SK-N-SH treated with all-trans-retinoic acid at 6 μM for 48 hours (cell line): Measurements from ENCODE around the gene RFXAP.

ENCODE experiments used
- ATAC-seq: fragments of 200-7000 bp; cut with Tn5 transposase; 3 replicates; pipeline ENCODE4 v1.9.1; 2020; ENCODE audit warnings: mild to moderate bottlenecking, moderate library complexity
- ARNTL ChIP-seq: fragments of 450-650 bp; formaldehyde crosslinking; IDR thresholded peaks from 2 replicates; pipeline ENCODE4 v1.5.0; 2020; ENCODE audit warnings: low read depth, mild to moderate bottlenecking, moderate library complexity, borderline replicate concordance
- BACH2 ChIP-seq: fragments of 250-450 bp; sonication (Bioruptor Pico); IDR thresholded peaks from 2 replicates; pipeline ENCODE4 v1.9.0; 2021; ENCODE audit warnings: mild to moderate bottlenecking, borderline replicate concordance
- CSDC2 ChIP-seq: fragments of 250-450 bp; sonication (Bioruptor Pico); IDR thresholded peaks from 2 replicates; pipeline ENCODE4 v1.5.0; 2020; ENCODE audit warnings: mild to moderate bottlenecking, moderate library complexity
- ESRRG ChIP-seq: fragments of 250-450 bp; sonication (Bioruptor Pico); IDR thresholded peaks from 2 replicates; pipeline ENCODE4 v1.6.1; 2021; ENCODE audit warnings: mild to moderate bottlenecking
- GLIS3 ChIP-seq: fragments of 250-450 bp; sonication (Bioruptor Pico); IDR thresholded peaks from 2 replicates; pipeline ENCODE4 v1.5.0; 2020; ENCODE audit warnings: mild to moderate bottlenecking, moderate library complexity
- ISL1 ChIP-seq: fragments of 250-450 bp; sonication (Bioruptor Pico); IDR thresholded peaks from 2 replicates; pipeline ENCODE4 v2.1.2; 2022; ENCODE audit warnings: mild to moderate bottlenecking, moderate library complexity
- OSR1 ChIP-seq: fragments of 250-450 bp; sonication (Bioruptor Pico); IDR thresholded peaks from 2 replicates; pipeline ENCODE4 v1.8.0; 2022; ENCODE audit warnings: moderate library complexity, mild to moderate bottlenecking, inconsistent platforms
- PATZ1 ChIP-seq: fragments of 250-450 bp; sonication (Bioruptor Pico); IDR thresholded peaks from 2 replicates; pipeline ENCODE4 v1.8.0; 2020; ENCODE audit warnings: mild to moderate bottlenecking, moderate library complexity, borderline replicate concordance
- POU6F1 ChIP-seq: fragments of 250-450 bp; sonication (Bioruptor Pico); IDR thresholded peaks from 2 replicates; pipeline ENCODE4 v1.8.0; 2021; ENCODE audit warnings: low read depth, mild to moderate bottlenecking, moderate library complexity, borderline replicate concordance
- PPARA ChIP-seq: fragments of 250-450 bp; sonication (Bioruptor Pico); IDR thresholded peaks from 2 replicates; pipeline ENCODE4 v1.5.0; 2020; ENCODE audit warnings: mild to moderate bottlenecking, borderline replicate concordance
- RARB ChIP-seq: fragments of 250-450 bp; sonication (Bioruptor Pico); IDR thresholded peaks from 2 replicates; pipeline ENCODE4 v1.8.0; 2021; ENCODE audit warnings: mild to moderate bottlenecking, moderate library complexity
- SNAI2 ChIP-seq: fragments of 250-450 bp; sonication (Bioruptor Pico); IDR thresholded peaks from 2 replicates; pipeline ENCODE4 v1.5.0; 2020; ENCODE audit warnings: mild to moderate bottlenecking, moderate library complexity
- TCF4 ChIP-seq: fragments of 250-450 bp; sonication (Bioruptor Pico); IDR thresholded peaks from 2 replicates; pipeline ENCODE4 v1.8.0; 2021; ENCODE audit warnings: mild to moderate bottlenecking, moderate library complexity, borderline replicate concordance
- TOX ChIP-seq: fragments of 250-450 bp; sonication (Bioruptor Pico); IDR thresholded peaks from 2 replicates; pipeline ENCODE4 v1.8.0; 2021; ENCODE audit warnings: mild to moderate bottlenecking, moderate library complexity, borderline replicate concordance
- TSHZ2 ChIP-seq: fragments of 250-450 bp; sonication (Bioruptor Pico); IDR thresholded peaks from 2 replicates; pipeline ENCODE4 v1.5.0; 2020; ENCODE audit warnings: mild to moderate bottlenecking, moderate library complexity
- ZC3H10 ChIP-seq: fragments of 250-450 bp; sonication (Bioruptor Pico); IDR thresholded peaks from 2 replicates; pipeline ENCODE4 v1.5.1; 2021; ENCODE audit warnings: mild to moderate bottlenecking, moderate library complexity
- ZFP3 ChIP-seq: fragments of 250-450 bp; sonication (Bioruptor Pico); IDR thresholded peaks from 2 replicates; pipeline ENCODE4 v1.5.0; 2020; ENCODE audit warnings: mild to moderate bottlenecking, moderate library complexity
- ZFP30 ChIP-seq: fragments of 450-650 bp; formaldehyde crosslinking; IDR thresholded peaks from 2 replicates; pipeline ENCODE4 v1.5.0; 2022; ENCODE audit warnings: mild to moderate bottlenecking, moderate library complexity
- ZNF565 ChIP-seq: fragments of 450-650 bp; formaldehyde crosslinking; conservative IDR thresholded peaks from 2 replicates; pipeline ENCODE4 v1.5.0; 2020; ENCODE audit warnings: low read depth, mild to moderate bottlenecking, moderate library complexity
- ZNF70 ChIP-seq: fragments of 450-650 bp; formaldehyde crosslinking; IDR thresholded peaks from 2 replicates; pipeline ENCODE4 v1.5.0; 2020; ENCODE audit warnings: mild to moderate bottlenecking, moderate library complexity
- ZNF8 ChIP-seq: fragments of 450-650 bp; formaldehyde crosslinking; IDR thresholded peaks from 2 replicates; pipeline ENCODE4 v1.5.0; 2020; ENCODE audit warnings: mild to moderate bottlenecking, moderate library complexity
- TF ChIP-seq, protein P1 (sequence below): fragments of 250-450 bp; sonication (Bioruptor Pico); IDR thresholded peaks from 2 replicates; pipeline ENCODE4 v1.5.1; 2021; ENCODE audit warnings: mild to moderate bottlenecking, moderate library complexity
- TF ChIP-seq, protein P2 (sequence below): fragments of 250-450 bp; sonication (Bioruptor Pico); IDR thresholded peaks from 2 replicates; pipeline ENCODE4 v1.5.1; 2020; ENCODE audit warnings: low read depth, mild to moderate bottlenecking, moderate library complexity

The RFXAP gene

DNA sequence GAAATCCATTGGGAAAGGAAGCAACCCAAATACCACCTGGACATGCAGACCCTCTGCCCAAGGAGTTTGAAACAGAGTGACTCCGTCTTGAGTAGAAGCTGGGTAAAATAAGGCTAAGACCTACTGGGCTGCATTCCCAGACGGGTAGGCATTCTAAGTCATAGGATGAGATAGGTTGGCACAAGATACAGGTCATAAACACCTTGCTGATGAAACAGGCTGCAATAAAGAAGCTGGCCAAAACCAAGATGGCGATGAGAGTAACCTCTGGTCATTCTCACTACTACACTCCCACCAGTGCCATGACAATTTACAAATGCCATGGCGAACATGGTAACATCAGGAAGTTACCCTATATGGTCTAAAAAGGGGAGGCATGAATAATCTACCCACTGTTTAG is 40.2 kb downstream of the RFXAP start (continued):
- TF ChIP-seq, protein P1, sequence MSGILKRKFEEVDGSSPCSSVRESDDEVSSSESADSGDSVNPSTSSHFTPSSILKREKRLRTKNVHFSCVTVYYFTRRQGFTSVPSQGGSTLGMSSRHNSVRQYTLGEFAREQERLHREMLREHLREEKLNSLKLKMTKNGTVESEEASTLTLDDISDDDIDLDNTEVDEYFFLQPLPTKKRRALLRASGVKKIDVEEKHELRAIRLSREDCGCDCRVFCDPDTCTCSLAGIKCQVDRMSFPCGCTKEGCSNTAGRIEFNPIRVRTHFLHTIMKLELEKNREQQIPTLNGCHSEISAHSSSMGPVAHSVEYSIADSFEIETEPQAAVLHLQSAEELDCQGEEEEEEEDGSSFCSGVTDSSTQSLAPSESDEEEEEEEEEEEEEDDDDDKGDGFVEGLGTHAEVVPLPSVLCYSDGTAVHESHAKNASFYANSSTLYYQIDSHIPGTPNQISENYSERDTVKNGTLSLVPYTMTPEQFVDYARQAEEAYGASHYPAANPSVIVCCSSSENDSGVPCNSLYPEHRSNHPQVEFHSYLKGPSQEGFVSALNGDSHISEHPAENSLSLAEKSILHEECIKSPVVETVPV, result no peak

DNA sequence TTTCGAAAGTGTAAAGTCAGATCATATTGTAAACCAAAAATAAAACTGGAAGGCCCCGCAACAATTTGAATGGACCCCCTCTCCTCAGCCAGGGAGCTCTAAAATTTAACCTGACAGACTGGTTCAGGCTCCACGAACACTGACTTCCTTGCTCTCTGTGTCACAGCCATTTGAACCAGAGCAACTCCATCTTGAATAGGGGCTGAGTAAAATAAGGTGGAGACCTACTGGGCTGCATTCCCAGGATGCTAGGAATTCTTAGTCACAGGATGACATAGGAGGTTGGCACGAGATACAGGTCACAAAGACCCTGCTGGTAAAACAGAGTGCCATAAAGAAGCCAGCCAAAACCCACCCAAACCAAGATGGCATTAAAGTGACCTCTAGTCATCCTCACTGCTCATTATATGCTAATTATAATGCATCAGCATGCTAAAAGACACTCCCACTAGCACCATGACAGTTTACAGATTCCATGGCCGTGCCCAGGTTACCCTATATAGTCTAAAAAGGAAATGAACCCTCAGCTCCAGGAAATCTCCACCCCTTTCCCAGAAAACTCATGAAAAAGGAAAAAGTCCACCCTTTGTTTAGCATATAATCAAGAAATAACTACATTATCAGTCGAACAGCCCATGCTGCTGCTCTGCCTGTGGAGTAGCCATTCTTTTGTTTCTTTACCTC is 43.1 kb downstream of the RFXAP start:
- TF ChIP-seq TSHZ2 (CRISPR knock-in tag) (no peak), GLIS3 (no peak), TOX (CRISPR knock-in tag) (no peak), ARNTL (no peak), SNAI2 (CRISPR knock-in tag) (peak; percentile 90), ZFP3 (CRISPR knock-in tag) (peak; percentile 76), ZNF70 (CRISPR knock-in tag) (no peak), ZC3H10 (no peak), POU6F1 (CRISPR knock-in tag) (no peak), TCF4 (CRISPR knock-in tag) (no peak), RARB (no peak), ISL1 (CRISPR knock-in tag) (peak; percentile 50), BACH2 (CRISPR knock-in tag) (no peak), ESRRG (no peak), CSDC2 (CRISPR knock-in tag) (no peak), PATZ1 (CRISPR knock-in tag) (no peak), ZNF8 (CRISPR knock-in tag) (no peak), ZFP30 (CRISPR knock-in tag) (no peak), ZNF565 (no peak), PPARA (CRISPR knock-in tag) (no peak), OSR1 (CRISPR knock-in tag) (no peak)
- TF ChIP-seq, protein P2, sequence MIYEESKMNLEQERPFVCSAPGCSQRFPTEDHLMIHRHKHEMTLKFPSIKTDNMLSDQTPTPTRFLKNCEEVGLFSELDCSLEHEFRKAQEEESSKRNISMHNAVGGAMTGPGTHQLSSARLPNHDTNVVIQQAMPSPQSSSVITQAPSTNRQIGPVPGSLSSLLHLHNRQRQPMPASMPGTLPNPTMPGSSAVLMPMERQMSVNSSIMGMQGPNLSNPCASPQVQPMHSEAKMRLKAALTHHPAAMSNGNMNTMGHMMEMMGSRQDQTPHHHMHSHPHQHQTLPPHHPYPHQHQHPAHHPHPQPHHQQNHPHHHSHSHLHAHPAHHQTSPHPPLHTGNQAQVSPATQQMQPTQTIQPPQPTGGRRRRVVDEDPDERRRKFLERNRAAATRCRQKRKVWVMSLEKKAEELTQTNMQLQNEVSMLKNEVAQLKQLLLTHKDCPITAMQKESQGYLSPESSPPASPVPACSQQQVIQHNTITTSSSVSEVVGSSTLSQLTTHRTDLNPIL (CRISPR knock-in tag), result 0 out of 2 replicates have a peak, but pooled peaks have one; percentile 21
- TF ChIP-seq, protein P1, result no peak; the same call in 1 of the 2 replicates
- ATAC-seq, result no peak
